ENCODE results near the gene NDC80. TPM values are rescaled to one million over a fixed set of nuclear protein-coding genes. Genes with fewer than 3 reads are reported as not detected.

Gene NDC80
- total RNA-seq, 1 donor from 2014 or later = 5.2 TPM

- TF ChIP-seq CTCF (IDR thresholded peaks at IDR 0.05; ENCODE audit: insufficient read depth, low read length, poor library complexity, severe bottlenecking) = no peak
- H3K4me3 ChIP-seq (ENCODE audit: low read depth, low read length) = no peak overlapping the region
- H3K27me3 ChIP-seq (ENCODE audit: control insufficient read depth, insufficient read depth, low read length) = no peaks in the 10 kb centered on the region
- H3K36me3 ChIP-seq (ENCODE audit: control insufficient read depth, insufficient read depth, low read length) = peaks cover 1% of the 10 kb centered on the region
- no peak for DNase-seq (ENCODE audit: low read depth)
These were observed 21.9 kb upstream of the NDC80 start for GRCh38 chr18:2549462-2549861.

- no peak for TF ChIP-seq CTCF (IDR thresholded peaks at IDR 0.05; ENCODE audit: insufficient read depth, low read length, poor library complexity, severe bottlenecking)
- no peak for DNase-seq (ENCODE audit: low read depth)
- H3K36me3 ChIP-seq (ENCODE audit: control insufficient read depth, insufficient read depth, low read length) = peaks cover 1% of the 10 kb centered on the region
- no peak overlapping the region for H3K4me3 ChIP-seq (ENCODE audit: low read depth, low read length)
- no peaks in the 10 kb centered on the region for H3K27me3 ChIP-seq (ENCODE audit: control insufficient read depth, insufficient read depth, low read length)
These were observed 19.9 kb upstream of the NDC80 start for GRCh38 chr18:2551425-2551824.

- TF ChIP-seq CTCF (IDR thresholded peaks at IDR 0.05; ENCODE audit: insufficient read depth, low read length, poor library complexity, severe bottlenecking) = no peak
- DNase-seq (ENCODE audit: low read depth) = no peak
- Histone ChIP-seq H3K36me3 (ENCODE audit: control insufficient read depth, insufficient read depth, low read length) (no peaks in the 10 kb centered on the region), H3K4me3 (ENCODE audit: low read depth, low read length) (no peak overlapping the region), H3K27me3 (ENCODE audit: control insufficient read depth, insufficient read depth, low read length) (no peaks in the 10 kb centered on the region)
These were observed 16.7 kb upstream of the NDC80 start for GRCh38 chr18:2554696-2555095.

GRCh38 chr18:2555895-2556294, 15.5 kb upstream of the NDC80 start:
- TF ChIP-seq CTCF (IDR thresholded peaks at IDR 0.05; ENCODE audit: insufficient read depth, low read length, poor library complexity, severe bottlenecking) = no peak
- Histone ChIP-seq H3K36me3 (ENCODE audit: control insufficient read depth, insufficient read depth, low read length) (no peaks in the 10 kb centered on the region), H3K4me3 (ENCODE audit: low read depth, low read length) (no peak overlapping the region), H3K27me3 (ENCODE audit: control insufficient read depth, insufficient read depth, low read length) (no peaks in the 10 kb centered on the region)
- no peak for DNase-seq (ENCODE audit: low read depth)

- H3K36me3 ChIP-seq (ENCODE audit: control insufficient read depth, insufficient read depth, low read length) = no peaks in the 10 kb centered on the region
- TF ChIP-seq CTCF (IDR thresholded peaks at IDR 0.05; ENCODE audit: insufficient read depth, low read length, poor library complexity, severe bottlenecking) = no peak
- no peaks in the 10 kb centered on the region for H3K27me3 ChIP-seq (ENCODE audit: control insufficient read depth, insufficient read depth, low read length)
- DNase-seq (ENCODE audit: low read depth) = no peak
- no peak overlapping the region for H3K4me3 ChIP-seq (ENCODE audit: low read depth, low read length)
These were observed 13.8 kb upstream of the NDC80 start for GRCh38 chr18:2557536-2557935.

- H3K27me3 ChIP-seq (ENCODE audit: control insufficient read depth, insufficient read depth, low read length) = no peaks in the 10 kb centered on the region
- no peak overlapping the region for H3K4me3 ChIP-seq (ENCODE audit: low read depth, low read length)
- TF ChIP-seq CTCF (IDR thresholded peaks at IDR 0.05; ENCODE audit: insufficient read depth, low read length, poor library complexity, severe bottlenecking) = no peak
- no peaks in the 10 kb centered on the region for H3K36me3 ChIP-seq (ENCODE audit: control insufficient read depth, insufficient read depth, low read length)
- DNase-seq (ENCODE audit: low read depth) = no peak
These were observed 12.1 kb upstream of the NDC80 start for GRCh38 chr18:2559249-2559648.
